ENCODE data around the gene DAAM2. TPM values are rescaled to one million over a fixed set of nuclear protein-coding genes. Genes with fewer than 3 reads are reported as not detected.

The DAAM2 gene
- total and polyA plus RNA-seq, 2 of the 8 experiments (the other 6 are each of a cell fraction or from before 2014, with no cell fraction given) = 1.5 to 2.9 TPM

- FAIRE-seq (no peak), DNase-seq (ENCODE audit: low read depth in 1 of 2, low spot score in 2 of 2) (no peak)
- Histone ChIP-seq H4K5ac (ENCODE audit: insufficient read length, low read depth, low read length) (no peak overlapping the region), H3K23ac (ENCODE audit: insufficient read length) (no peak overlapping the region), H4K20me1 (replicated peaks in 1 of 2; ENCODE audit: control insufficient read depth in 1 of 2, insufficient read depth in 2 of 2, low read length in 2 of 2) (no peaks in the 10 kb centered on the region), H3K14ac (ENCODE audit: insufficient read length) (no peak overlapping the region), H4K91ac (replicated peaks; ENCODE audit: insufficient read length, low read length) (no peak overlapping the region), H3K9ac (replicated peaks in 1 of 4; ENCODE audit: extremely low read depth in 1 of 4, low read depth in 3 of 4, low read length in 3 of 4) (no peak overlapping the region), H3K56ac (replicated peaks; ENCODE audit: insufficient read length, low read depth, low read length) (no peak overlapping the region), H3K4me2 (ENCODE audit: insufficient read depth in 1 of 2, low read depth in 2 of 2, low read length in 2 of 2) (no peak overlapping the region), H3K79me2 (ENCODE audit: control insufficient read depth in 1 of 2, insufficient read depth in 2 of 2, low read length in 2 of 2) (no peaks in the 10 kb centered on the region), H2BK12ac (ENCODE audit: low read depth, low read length) (no peak overlapping the region), H2BK15ac (ENCODE audit: low read length) (no peak overlapping the region), H3K18ac (ENCODE audit: extremely low read depth, low read length) (no peak overlapping the region), H3K9me3 (ENCODE audit: insufficient read depth in 2 of 2, low read depth in 1 of 2, low read length in 1 of 2) (no peaks in the 10 kb centered on the region), H3K23me2 (ENCODE audit: low read depth, low read length) (no peaks in the 10 kb centered on the region), H3K4ac (replicated peaks; ENCODE audit: insufficient read length, low read depth, low read length) (no peak overlapping the region), H3K79me1 (ENCODE audit: low read depth, low read length) (no peaks in the 10 kb centered on the region), H3K4me3 (ENCODE audit: extremely low read depth in 1 of 4, insufficient read depth in 2 of 4, low read depth in 3 of 4, low read length in 4 of 4) (no peak overlapping the region), H3K36me3 (ENCODE audit: control insufficient read depth in 2 of 4, insufficient read depth in 4 of 4, low read length in 3 of 4) (no peaks in the 10 kb centered on the region), H2BK20ac (ENCODE audit: low read length) (no peak overlapping the region), H3K27ac (ENCODE audit: low read depth, low read length) (no peak overlapping the region), H2BK5ac (ENCODE audit: low read depth, low read length) (no peak overlapping the region), H4K8ac (ENCODE audit: extremely low read depth, insufficient read depth, low read length) (no peak overlapping the region), H3K27me3 (replicated peaks in 1 of 4; ENCODE audit: control insufficient read depth in 3 of 4, extremely low read depth in 1 of 4, insufficient read depth in 3 of 4, low read length in 3 of 4) (no peaks in the 10 kb centered on the region), H2BK120ac (replicated peaks; ENCODE audit: low read depth, low read length) (no peak overlapping the region), H2AFZ (ENCODE audit: low read length) (no peak overlapping the region), H3K4me1 (replicated peaks in 1 of 4; ENCODE audit: control insufficient read depth in 3 of 4, insufficient read depth in 4 of 4, low read length in 3 of 4) (no peaks in the 10 kb centered on the region; a peak in 1 of 7 replicates), H2AK5ac (ENCODE audit: low read depth, low read length) (no peak overlapping the region)
- ChIA-PET POLR2A (ENCODE audit: partially characterized antibody) (no interaction called here), CTCF (ENCODE audit: partially characterized antibody) (interaction anchor here (0.6 to 8.9 kb wide), 4 partner anchors 11 to 548 kb away, joined by 3 to 80 read pairs (median 3); no protein-coding TSS in a partner anchor)
- WGBS, 2 experiments (ENCODE audit: extremely low coverage in 1 of 2, insufficient coverage in 1 of 2, insufficient read length in 1 of 2, insufficient replicate concordance in 2 of 2, low coverage in 1 of 2, low lambda C conversion rate in 2 of 2, missing lambda C conversion rate in 1 of 2) = 82% methylated on average over 2 of the region's 2 CpGs; no CpG with 5 or more reads in 1 of the 2 experiments
- TF ChIP-seq SP4 (IDR thresholded peaks at IDR 0.05; ENCODE audit: low read length) (no peak), TCF12 (IDR thresholded peaks at IDR 0.05; ENCODE audit: low read depth, low read length) (no peak), POLR2A (IDR thresholded peaks at IDR 0.05; ENCODE audit: control extremely low read depth in 1 of 2, low read depth in 2 of 2, low read length in 2 of 2) (no peak), MAX (IDR thresholded peaks at IDR 0.05) (no peak), EP300 (IDR thresholded peaks at IDR 0.05; ENCODE audit: borderline replicate concordance in 1 of 2, low read depth in 2 of 2, low read length in 2 of 2) (no peak), SRF (IDR thresholded peaks at IDR 0.05; ENCODE audit: low read depth, low read length) (no peak)
Measured at GRCh38 chr6:39850736-39851297, 58.6 kb downstream of the DAAM2 start.
